IPS DF 4.7 (cell line): ENCODE data around the gene UBE3C.
"Not testable (repeated sequence)": the region's sequence is repeated elsewhere in the genome, so short reads cannot be mapped to it uniquely, and the experiment has no call there.

ENCODE experiments used
- DNase-seq: peaks from one replicate; pipeline ENCODE4 v3.0.0-alpha.2; 2013; ENCODE audit warnings: low spot score; ENCODE audit errors: extremely low read depth

UBE3C gene

GRCh38 chr7:157129907-157130460 lies 8.7 kb upstream of the UBE3C start:
- DNase-seq, result no peak

DNA sequence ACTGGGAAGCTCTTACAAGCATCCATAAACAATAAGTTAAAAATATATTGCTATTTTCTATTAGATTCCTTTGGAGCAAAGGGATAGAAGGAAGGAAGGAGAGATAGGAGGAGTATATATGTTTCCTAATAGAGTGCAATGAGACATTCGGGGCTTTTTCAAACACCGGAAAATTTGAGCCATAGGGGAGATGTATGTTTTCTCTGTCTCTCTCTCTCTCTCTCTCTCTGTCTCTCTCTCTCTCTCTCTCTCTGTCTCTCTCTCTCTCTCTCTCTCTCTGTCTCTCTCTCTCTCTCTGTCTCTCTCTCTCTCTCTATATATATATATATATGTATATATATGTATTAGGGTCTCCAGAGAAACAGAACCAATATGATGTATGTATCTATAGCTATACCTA lies 7.9 kb upstream of the UBE3C start:
- not testable (repeated sequence) for DNase-seq

GRCh38 chr7:157132796-157133195 lies 5.9 kb upstream of the UBE3C start:
- no peak for DNase-seq

GRCh38 chr7:157133304-157133703 lies 5.4 kb upstream of the UBE3C start:
- DNase-seq, result no peak

- DNase-seq, result no peak
Measured at GRCh38 chr7:157136372-157136771, 2.4 kb upstream of the UBE3C start.

DNA sequence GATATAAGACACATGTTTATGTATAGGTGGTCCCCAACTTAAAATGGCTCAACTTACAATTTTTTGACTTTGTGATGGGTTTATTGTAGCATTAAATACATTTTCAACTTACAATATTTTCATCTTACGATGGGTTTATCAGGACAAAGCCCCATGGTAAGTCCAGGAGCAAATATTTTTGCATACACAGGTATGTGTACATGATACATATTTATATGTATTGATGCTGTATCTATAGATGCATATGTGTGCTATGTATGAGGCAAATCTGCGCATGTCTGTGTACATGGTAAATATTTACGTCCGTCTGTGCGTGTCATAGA lies 664 bp upstream of the UBE3C start:
- no peak for DNase-seq

- no peak for DNase-seq
Measured at GRCh38 chr7:157139111-157139809, 534 bp downstream of the UBE3C start.

GRCh38 chr7:157139810-157140510 lies 1.2 kb downstream of the UBE3C start:
- DNase-seq, result no peak

GRCh38 chr7:157140511-157140905 lies 1.8 kb downstream of the UBE3C start:
- no peak for DNase-seq

- no peak for DNase-seq
Measured at GRCh38 chr7:157141525-157142060, 2.9 kb downstream of the UBE3C start.

DNA sequence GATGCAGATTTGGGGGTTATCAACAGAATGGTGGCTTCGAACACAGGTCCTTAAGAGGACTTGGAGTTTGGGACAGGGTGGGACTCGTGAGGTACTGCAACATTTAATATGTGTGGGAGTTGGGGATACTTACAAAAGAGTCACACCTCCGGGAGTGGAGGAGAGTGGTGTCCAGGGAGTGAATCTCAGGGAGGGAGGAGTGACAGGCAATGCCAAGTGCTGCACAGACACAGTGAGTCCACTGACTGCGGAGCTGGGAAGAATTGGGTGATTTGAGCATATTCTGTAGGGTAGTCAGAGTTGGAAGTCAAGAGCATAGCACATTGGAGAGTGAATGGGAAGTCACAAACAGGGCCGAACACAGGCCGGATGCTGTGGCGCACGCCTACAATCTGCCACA lies 5.1 kb downstream of the UBE3C start:
- DNase-seq, result no peak

DNA sequence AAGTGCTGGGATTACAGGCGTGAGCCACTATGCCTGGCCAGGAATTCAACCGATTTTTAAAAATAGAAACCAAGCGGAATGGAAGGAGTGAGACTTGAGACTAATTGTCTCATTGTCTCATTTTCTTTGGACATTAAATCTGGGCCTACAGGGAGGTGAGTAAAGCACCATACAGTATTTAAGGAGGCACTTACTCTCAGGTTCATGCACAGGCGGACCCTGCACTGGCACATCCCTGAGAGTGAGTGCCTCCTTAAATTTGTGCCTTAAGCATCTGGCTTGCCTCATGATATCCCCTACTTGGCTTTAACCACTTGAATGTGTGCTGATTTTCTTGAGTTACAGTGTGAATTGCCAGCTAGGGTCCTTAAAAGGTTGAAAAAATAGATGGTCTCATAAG lies 10.6 kb downstream of the UBE3C start:
- DNase-seq, result no peak

GRCh38 chr7:157150882-157151281 lies 12.2 kb downstream of the UBE3C start:
- peak; percentile 9 for DNase-seq

DNA sequence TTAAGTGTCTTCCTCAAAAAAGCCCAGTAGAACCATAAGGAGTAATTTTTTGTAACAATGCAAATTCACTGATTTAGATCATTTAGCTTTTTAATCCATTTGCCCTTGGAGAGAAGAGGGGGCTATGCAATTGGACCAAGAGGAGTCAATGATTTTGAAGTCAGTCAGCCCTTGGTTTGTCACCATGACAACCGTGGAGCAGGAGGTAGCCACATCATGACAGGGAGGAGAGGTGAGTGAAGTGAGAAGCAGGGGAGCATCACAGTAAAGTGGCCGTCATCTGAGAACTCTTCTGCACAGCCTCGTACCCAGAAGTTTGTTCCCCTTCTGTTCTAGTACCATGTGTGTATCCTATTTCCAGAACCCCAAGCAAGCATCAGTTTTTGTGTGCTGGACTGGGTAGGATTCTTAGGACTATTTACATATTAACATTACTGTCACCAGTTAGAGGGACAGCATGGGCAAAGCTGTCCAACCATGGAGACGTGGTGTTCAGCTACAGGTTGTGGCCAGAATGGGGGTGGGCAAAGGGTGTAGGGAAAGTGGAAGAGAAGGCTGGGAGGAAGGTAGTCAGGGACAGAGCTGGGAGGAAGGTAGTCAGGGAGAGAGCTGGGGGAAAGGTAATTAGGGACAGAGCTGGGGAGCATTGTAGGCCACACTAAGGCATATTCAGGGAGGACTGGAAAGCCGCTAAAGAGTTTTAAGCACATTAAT lies 13.1 kb downstream of the UBE3C start:
- no peak for DNase-seq

- no peak for DNase-seq
Measured at GRCh38 chr7:157152391-157152937, 13.7 kb downstream of the UBE3C start.

GRCh38 chr7:157153260-157153659 lies 14.5 kb downstream of the UBE3C start:
- DNase-seq, result no peak

DNA sequence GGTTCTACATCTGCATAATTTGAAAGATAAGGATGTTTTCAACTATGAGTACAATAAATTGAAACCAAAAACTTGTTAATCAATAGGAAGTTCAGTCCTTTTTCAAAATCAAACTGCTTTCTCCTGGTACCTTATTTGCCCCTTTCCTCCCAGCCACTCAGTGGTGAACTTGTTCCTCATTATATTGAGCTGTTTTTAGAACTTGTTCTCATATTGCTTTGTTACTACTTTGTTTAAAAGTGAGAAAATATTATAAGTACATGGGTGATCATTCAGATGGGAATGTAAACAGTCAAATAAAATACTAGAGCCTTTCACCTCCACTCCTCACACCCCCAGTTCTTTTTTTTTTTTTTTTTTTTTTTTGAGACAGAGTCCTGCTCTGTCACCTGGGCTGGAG lies 17.2 kb downstream of the UBE3C start:
- DNase-seq, result no peak

DNA sequence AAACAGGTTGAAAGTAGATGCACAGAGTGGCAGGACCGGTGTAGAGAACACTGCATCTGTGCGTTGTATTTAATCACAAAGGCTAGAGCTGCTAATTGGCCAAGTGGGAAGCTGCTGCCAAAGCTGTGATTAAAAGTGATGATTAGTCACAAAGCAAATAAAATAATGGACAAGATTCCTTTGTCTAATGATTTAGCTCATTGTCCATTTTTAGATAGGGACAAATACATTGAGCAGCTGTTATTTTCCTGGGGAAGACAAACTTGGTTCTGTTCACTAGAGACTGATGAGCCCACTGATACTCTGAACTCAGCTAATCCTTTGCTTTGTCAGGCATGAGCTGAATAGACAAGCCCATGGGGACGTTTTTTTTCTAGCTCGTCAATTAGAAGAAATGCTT lies 19.7 kb downstream of the UBE3C start:
- DNase-seq, result no peak

- not testable (repeated sequence) for DNase-seq
Measured at GRCh38 chr7:157159537-157159936, 20.8 kb downstream of the UBE3C start.

- DNase-seq, result no peak
Measured at GRCh38 chr7:157160433-157160832, 21.7 kb downstream of the UBE3C start.

- no peak for DNase-seq
Measured at GRCh38 chr7:157165987-157166386, 27.3 kb downstream of the UBE3C start.

DNA sequence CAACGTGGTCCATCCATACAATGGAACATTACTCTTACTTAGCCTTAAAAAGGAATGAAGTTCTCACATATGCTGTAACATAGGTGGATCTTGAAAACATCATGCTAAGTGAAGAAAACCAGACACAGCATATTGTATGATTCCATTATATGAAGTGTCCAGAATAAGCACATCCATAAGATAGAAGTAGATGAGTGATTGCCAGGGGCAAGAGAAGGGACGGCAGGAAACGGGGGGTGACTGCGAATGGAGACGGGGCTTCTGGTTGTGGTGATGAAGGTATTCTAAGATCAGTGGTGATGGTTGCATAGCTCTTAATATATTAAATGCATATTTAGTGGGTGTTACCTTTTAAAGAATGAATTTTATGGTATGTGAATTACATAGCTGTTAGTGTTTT lies 29.8 kb downstream of the UBE3C start:
- DNase-seq, result no peak
